Activated CD8-positive, alpha-beta memory T cell treated with anti-CD3 and anti-CD28 coated beads, Interleukin-2, amount 50 U/mL, for 24 hours (primary cell): ENCODE data around the gene SLC7A9.

Experiments
- DNase-seq: peaks from one replicate; pipeline ENCODE4 v3.0.0-alpha.2; 2020; ENCODE audit errors: extremely low read depth

SLC7A9 gene

GRCh38 chr19:32828643-32829344 lies 40.8 kb downstream of the SLC7A9 start:
- DNase-seq = no peak

DNA sequence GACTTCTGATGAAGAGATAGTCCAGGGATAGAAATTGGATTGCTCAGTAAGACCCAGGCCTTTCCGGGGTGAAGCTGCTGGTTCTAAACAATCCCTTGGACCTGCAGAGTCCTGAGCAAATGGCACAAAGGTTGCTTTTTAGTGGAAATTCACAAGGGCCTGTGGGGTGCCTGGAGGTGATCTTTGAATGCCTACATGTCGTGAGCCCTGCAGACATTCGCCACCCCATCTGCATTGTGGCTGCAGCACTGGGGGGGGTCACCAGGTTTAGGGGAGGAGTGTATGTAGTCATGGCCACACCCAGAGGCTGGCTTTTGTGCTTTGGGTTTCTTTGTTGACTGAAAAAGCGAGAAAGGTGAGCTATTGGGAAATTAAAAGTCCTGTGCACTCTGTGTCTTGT lies 41.4 kb downstream of the SLC7A9 start:
- DNase-seq = no peak

DNA sequence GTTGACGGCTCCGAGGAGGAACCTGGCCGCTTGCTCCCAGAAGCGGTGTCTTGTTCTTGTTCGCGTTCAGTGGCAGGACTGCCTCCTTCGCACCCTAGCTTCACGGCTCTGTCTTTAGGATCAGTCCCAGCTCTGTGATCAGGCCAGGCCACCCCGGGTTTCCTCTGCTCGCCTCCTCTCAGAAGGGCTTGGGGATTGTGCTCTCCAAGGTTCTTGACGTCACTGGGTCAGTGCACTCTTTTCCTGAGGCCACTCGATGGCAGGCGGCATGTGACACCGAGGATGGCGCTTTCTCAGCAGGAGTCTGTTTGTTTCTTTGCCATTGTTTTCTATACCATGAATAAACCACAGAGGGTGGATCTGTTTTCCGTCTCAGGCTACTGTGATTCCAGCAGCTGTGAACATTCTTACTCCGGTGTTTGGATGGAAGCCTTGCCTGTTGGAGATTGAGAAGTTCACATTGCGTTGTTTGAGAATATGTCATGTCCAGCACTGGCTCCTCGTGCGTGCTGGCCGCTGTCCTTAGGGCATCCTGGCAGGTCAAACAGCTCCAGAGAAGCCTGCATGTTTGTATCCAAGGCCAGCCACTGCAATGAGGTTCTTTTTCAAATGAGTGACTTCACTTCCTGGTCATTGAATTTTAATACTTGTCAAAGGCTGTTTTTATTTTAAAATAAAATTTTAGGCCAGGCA lies 44.5 kb downstream of the SLC7A9 start:
- DNase-seq = no peak

GRCh38 chr19:32824191-32824751 lies 45.3 kb downstream of the SLC7A9 start:
- DNase-seq = no peak

DNA sequence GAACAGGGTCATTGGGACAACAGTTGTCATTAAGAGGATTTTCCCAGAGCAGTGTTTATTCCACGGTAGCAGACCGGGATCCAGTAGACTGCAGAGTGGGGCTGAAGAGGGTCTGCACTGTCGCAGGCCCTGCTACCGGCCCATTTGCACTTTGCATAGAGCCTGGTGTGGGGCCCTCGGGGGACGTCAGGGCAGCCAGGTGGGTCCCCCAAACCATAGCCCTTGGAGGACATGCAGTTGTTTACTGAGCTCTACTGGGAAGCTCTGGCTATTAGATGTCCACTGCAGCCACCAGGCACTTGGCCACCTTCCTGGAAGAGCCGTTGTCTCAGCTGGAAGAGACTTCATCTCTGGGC lies 45.8 kb downstream of the SLC7A9 start:
- no peak for DNase-seq

GRCh38 chr19:32822916-32823746 lies 46.4 kb downstream of the SLC7A9 start:
- no peak for DNase-seq

GRCh38 chr19:32819419-32820400 lies 49.9 kb downstream of the SLC7A9 start:
- no peak for DNase-seq

DNA sequence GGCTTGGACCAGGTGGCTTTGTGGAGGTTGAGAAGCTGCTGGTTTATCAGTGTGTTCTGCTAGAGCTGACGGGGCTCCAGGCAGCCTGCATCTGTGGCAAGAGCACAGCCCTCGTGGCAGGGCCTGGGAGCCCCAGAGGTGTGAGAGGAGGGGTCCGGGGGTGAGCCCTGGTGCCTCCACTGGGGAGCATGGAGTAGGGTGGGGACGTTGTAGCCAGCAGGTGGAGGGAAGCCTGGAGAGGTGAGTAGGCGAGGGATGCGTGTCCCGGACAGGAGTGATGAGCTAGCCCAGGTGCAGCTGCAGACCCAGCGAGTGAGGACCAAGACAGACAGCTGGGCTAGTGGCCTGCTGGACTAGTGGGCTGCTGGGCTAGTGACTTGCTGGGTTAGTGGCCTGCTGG lies 51.0 kb downstream of the SLC7A9 start:
- DNase-seq = no peak

DNA sequence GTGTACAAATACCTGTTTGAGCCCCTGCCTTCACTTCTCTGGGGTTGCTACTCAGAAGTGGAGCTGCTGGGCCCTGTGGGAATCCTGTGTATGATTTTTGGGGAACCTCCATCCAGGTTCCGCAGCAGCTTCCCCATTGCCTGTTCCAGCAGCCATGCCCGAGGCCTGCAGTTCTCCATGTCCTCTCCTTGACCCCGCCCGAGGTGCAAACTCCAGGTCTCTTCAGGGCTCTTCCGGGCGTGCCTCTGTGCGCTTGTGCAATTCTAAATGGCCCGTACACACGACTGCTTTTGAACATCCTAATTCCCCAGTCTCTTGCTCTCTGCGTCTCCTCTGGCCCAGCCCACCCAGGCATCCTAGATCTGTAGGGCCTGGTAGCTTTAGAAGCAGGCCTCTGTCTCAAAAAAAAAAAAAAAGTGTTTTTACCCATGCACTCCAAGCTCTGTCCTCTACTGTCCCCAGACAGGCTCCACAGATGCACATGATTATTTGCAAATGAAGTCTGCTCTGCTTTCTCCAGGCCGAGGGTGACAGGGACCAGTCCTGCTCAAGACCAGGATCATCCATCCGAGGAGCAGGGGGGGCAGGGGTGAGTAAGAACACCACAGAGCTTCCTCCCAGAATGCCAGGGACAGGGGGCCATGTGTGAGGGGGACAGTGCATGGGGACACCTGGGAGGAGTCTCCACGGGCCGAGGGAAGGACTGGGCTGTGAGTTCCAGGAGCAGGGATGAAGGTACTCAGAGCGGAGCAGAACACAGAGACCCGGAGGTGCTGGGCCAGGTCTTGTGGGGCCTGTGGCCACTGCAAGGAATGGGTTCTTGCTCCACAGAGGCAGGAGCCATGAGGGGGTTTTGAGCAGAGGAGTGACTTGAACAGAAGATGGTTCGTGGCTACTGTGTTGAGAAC lies 51.7 kb downstream of the SLC7A9 start:
- no peak for DNase-seq

- DNase-seq = no peak
These were observed 52.9 kb downstream of the SLC7A9 start for GRCh38 chr19:32816555-32817099.

GRCh38 chr19:32814624-32815023 lies 54.9 kb downstream of the SLC7A9 start:
- no peak for DNase-seq

GRCh38 chr19:32813862-32814425 lies 55.6 kb downstream of the SLC7A9 start:
- DNase-seq = no peak

- no peak for DNase-seq
These were observed 57.0 kb downstream of the SLC7A9 start for GRCh38 chr19:32812571-32812970.

DNA sequence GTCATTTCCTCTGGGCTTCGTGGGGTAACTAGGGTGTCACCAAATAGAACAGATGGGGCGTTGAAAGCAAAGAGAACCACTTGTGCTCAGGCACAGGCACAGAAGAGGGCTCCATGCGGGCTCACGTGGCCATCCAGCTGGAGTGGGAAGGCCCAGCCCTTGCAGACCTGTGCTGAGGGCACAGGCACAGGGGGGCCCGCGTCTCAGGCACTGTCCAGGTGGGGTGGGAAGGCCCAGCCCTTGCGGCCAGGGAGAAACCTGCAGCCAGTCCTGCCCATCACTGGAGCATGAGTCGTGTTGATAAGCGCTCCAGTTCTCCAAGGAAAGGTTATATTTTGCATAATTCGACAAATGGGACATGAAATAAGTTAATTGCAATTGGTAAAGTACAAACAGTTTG lies 57.5 kb downstream of the SLC7A9 start:
- no peak for DNase-seq

DNA sequence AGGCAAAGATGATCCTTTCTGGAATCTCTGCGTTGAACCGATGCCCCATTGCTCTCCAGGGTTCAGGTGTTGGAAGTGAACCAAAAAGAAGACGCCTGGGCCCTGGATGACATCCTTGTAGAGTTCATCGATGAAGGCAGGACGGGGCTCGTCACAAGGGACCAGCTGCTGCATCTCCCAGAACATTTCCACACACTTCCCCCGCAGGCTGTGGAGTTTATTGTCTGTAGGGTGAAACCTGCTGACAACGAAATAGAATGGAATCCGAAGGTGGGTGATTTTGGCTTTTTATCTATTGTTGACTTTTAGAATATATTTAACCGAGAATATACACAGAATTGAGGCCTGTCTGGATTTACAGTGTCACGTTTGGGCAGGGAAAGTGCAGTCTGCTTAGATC lies 58.4 kb downstream of the SLC7A9 start:
- DNase-seq = no peak

DNA sequence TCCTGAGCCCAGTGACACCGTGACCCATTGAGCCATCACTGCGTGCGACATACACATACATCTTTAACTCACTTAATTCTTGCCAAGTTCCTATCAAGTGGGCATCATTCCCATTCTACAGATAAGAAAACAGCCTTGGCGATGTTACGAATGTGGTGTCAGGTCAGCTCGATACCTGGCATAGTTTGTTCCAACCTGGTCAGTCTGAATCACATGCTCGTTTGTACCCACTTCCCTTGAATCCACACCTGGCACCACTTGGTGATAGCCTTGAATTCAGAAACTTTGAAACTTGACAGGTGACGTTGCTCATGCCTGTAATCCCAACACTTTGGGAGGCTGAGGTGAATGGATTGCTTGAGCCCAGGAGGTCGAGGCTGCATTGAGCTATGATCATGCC lies 59.1 kb downstream of the SLC7A9 start:
- no peak for DNase-seq

DNA sequence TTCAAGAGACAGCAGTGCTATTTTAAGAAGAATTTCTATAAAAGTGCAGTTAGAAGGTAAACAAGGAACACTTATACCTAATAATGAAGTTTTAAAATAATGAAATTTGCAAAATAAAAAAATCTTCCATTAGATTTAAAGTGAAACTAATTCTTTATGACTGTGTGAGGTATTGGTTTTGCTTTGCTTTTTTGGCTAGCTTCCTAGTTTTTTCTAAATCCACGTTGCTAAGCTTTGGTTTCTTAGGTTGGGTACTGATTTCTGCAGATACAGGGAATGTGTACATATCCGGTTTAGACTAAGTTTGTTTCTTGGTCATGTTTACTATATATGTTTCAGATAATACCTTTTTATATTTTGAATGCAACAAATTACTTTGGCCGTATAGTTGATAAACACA lies 59.8 kb downstream of the SLC7A9 start:
- DNase-seq = no peak

DNA sequence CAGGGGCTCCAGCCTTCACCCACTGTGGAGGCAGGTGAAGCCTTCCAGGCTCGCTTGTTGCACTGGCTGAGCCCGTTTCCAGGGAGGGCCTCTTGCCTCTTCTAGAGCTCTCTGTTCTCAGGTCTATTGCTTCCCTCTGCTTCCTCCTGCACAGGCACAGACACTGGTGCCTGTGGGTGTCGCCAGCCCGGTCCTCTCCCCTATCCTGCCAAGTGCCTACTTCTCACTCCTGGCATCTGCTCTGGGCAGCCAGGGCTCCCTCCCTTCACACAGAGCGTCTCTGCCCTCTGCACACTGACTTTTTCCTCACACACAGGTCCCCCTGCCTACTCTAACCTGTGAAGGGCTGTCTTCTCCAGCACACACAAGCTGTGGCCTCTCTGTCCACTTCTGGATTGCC lies 60.3 kb downstream of the SLC7A9 start:
- no peak for DNase-seq

- no peak for DNase-seq
These were observed 61.3 kb downstream of the SLC7A9 start for GRCh38 chr19:32808236-32808635.

DNA sequence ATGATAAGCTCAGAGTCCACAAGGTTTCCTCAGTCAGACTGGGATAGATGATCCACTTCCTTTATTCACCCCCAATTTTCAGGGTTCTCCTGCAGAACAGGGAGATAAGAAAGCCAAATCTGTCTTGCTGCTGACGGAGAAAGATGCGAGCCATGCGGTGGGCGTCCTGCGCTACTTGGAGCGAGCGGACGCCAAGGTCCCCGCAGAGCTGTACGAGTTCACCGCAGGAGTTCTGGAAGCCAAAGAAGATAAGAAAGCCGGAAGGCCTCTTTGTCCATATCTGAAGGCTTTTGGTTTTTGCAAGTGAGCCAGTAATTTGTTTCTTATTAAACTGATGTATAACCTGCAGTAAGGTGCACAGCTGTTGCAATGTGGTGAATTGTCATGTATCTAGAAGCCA lies 66.7 kb downstream of the SLC7A9 start:
- no peak for DNase-seq
